Heart left ventricle (tissue), 16 donors: Measurements from ENCODE around the gene PRXL2B. TPM values are rescaled to one million over a fixed set of nuclear protein-coding genes. Genes with fewer than 3 reads are reported as not detected.
"Not testable (repeated sequence)": the region's sequence is repeated elsewhere in the genome, so short reads cannot be mapped to it uniquely, and the experiment has no call there.

ENCODE experiments used
- ATAC-seq, 4 donors: fragments of 200-7000 bp; cut with Tn5 transposase; one replicate each; pipeline ENCODE4 v1.9.1; 2020 to 2022; ENCODE audit warnings: moderate library complexity in 4 of 4, mild to moderate bottlenecking in 3 of 4, moderate number of reproducible peaks in 1 of 4
- DNase-seq, 5 donors: peaks; one replicate each; pipeline ENCODE4 v3.0.0-alpha.2; 2020
- H3K27ac ChIP-seq, 12 donors: fragments of 200-600 bp; sonication (generic) in 4 of 12; one replicate each; pipeline versions ENCODE4 v1.5.0 to v1.8.0; 2016 to 2022; ENCODE audit warnings: mild to moderate bottlenecking in 2 of 12
- H3K27me3 ChIP-seq, 9 donors: fragments of 200-600 bp; sonication (generic) in 2 of 9; one replicate each; pipeline versions ENCODE4 v1.5.1 to v1.8.0; 2016 to 2022; ENCODE audit warnings: mild to moderate bottlenecking in 3 of 9
- H3K36me3 ChIP-seq, 9 donors: fragments of 200-600 bp; sonication (generic) in 2 of 9; one replicate each; pipeline versions ENCODE4 v1.5.0 to v1.8.0; 2018 to 2022; ENCODE audit warnings: mild to moderate bottlenecking in 2 of 9
- H3K4me1 ChIP-seq, 12 donors: fragments of 200-600 bp; sonication (generic) in 4 of 12; one replicate each; pipeline versions ENCODE4 v1.5.0 to v1.8.0; 2016 to 2022; ENCODE audit warnings: mild to moderate bottlenecking in 3 of 12
- H3K4me3 ChIP-seq, 12 donors: fragments of 200-600 bp; sonication (generic) in 4 of 12; one replicate each; pipeline versions ENCODE4 v1.5.0 to v1.8.0; 2017 to 2022; ENCODE audit warnings: mild to moderate bottlenecking in 9 of 12, moderate library complexity in 4 of 12
- H3K9me3 ChIP-seq, 12 donors: fragments of 200-600 bp; sonication (generic) in 4 of 12; one replicate each; pipeline versions ENCODE4 v1.5.0 to v1.8.0; 2016 to 2022; ENCODE audit warnings: mild to moderate bottlenecking in 1 of 12
- CTCF ChIP-seq, 12 donors: fragments of 200-600 bp; sonication (generic) in 4 of 12; IDR thresholded peaks; one replicate each; pipeline versions ENCODE4 v1.5.0 to v1.8.0; 2018 to 2022; ENCODE audit warnings: antibody characterized with exemption in 12 of 12, mild to moderate bottlenecking in 5 of 12
- POLR2A ChIP-seq, 2 donors: fragments of 450-650 bp; IDR thresholded peaks; one replicate each; pipeline ENCODE4 v1.6.1; 2017; ENCODE audit warnings: antibody characterized with exemption in 2 of 2, mild to moderate bottlenecking in 2 of 2, moderate library complexity in 2 of 2
- WGBS, 4 donors: extraction: QIAGEN DNeasy Blood & Tissue Kit in 2 of 4; methylation state at CpG; one replicate each; pipeline versions ENCODE4 v1.1.5 to v1.1.7; 2013 to 2018; 5-methylcytosine and 5-hydroxymethylcytosine counted together
- intact Hi-C, 10 donors: fragments of 100-400 bp; cut with DNase I; formaldehyde crosslinking; loops; one replicate each; pipeline versions ENCODE4 v1.11.1 to v1.14.2; 2022
- polyA plus RNA-seq, 2 donors: library from polyadenylated mRNA; stranded (reverse); fragments of 200-250 nt; gene quantifications; one replicate each; pipeline ENCODE4 v1.2.3, GENCODE V29; 2013
- total RNA-seq, 9 donors: library from RNA; depleted of rRNA in 2 of 9; stranded (reverse); fragments of >200 nt in 2 of 9; fragmentation: NEBNext Ultra II Directional in 3 of 9; extraction: Animal tissue kit (Norgen Biotek cat#: 25700) in 3 of 9; gene quantifications; one replicate each; pipeline versions ENCODE4 v1.1.0 to v1.2.4, GENCODE V29; 2016 to 2023
- donor health status: ischemic (EF 13 %, LVEDD 7.1; RV severe dilation, severe dysfunction).
- donor health status: healthy with polysubstance abuse.
- donor health status: DM: no; HTN: yes; CAD: no.
- donor health status: DM: no; HTN: no; CAD: no.
- donor health status: ischemic (EF 25% LVEDD 6.9; RV normal size, moderate dysfunction).
- donor health status: ischemic (EF 25% LVEDD 5.7; RV mildly dilated, moderate dysfunction).
- donor health status: healthy.
- donor health status: DM: yes; HTN: yes; CAD: no.
- donor health status: ischemic (EF 35%, LVEDD 5.7; RV mildly dilated, moderate dysfunction).
- donor health status: nonischemic (EF 11% LVEDD 7.7; RV severe dilation, severe dysfunction).
- donor health status: DM: yes; HTN: yes; CAD: no.
- donor health status: PGD.
- donor health status: ischemic (EF 29% LVEDD 5.4; RV normal size, mild dysfunction).
- donor health status: nonischemic (EF 23%, LVEDD 6.1; RV moderate dilation, normal function).

The PRXL2B gene
- total and polyA plus RNA-seq, 11 donors, result 5.1 to 13.9 (median 7.9) TPM

- ATAC-seq (no peak), DNase-seq (no peak)
- TF ChIP-seq POLR2A (IDR thresholded peaks at IDR 0.05), result no peak
- no peak for TF ChIP-seq CTCF (IDR thresholded peaks at IDR 0.05)
- Histone ChIP-seq H3K4me1 (no peaks in the 10 kb centered on the region), H3K4me3 (no peak overlapping the region), H3K27me3 (peaks cover 0 to 13% (median 0%) of the 10 kb centered on the region in 9 donors), H3K9me3 (peaks cover 0 to 11% (median 3%) of the 10 kb centered on the region in 12 donors), H3K36me3 (no peaks in the 10 kb centered on the region), H3K27ac (no peak overlapping the region)
- 87 to 95% (median 89%) methylated on average over 15 to 17 of the region's 17 CpGs for whole genome bisulfite sequencing, 4 donors
- intact Hi-C loops, result no loop called here
These were observed 17.5 kb upstream of the PRXL2B start for GRCh38 chr1:2569060-2569459.

- H3K36me3 ChIP-seq, H3K4me1 ChIP-seq, H3K4me3 ChIP-seq, H3K27ac ChIP-seq, intact Hi-C loops: not testable (repeated sequence)
- peak in 1 of 4 donors; percentile 60 for ATAC-seq
- peak in 1 of 5 donors; percentile 5 for DNase-seq
- Histone ChIP-seq H3K27me3 (peaks cover 0 to 13% (median 0%) of the 10 kb centered on the region in 9 donors), H3K9me3 (peaks cover 0 to 12% (median 3%) of the 10 kb centered on the region in 12 donors)
- WGBS, 4 donors, result 76 to 88% (median 77%) methylated on average over 13 of the region's 13 CpGs
These were observed 16.9 kb upstream of the PRXL2B start for GRCh38 chr1:2569703-2570102.

- no peaks in the 10 kb centered on the region for H3K4me1 ChIP-seq
- no peaks in the 10 kb centered on the region for H3K36me3 ChIP-seq
- WGBS, 4 donors, result 76 to 89% (median 87%) methylated on average over 16 to 17 of the region's 17 CpGs
- no peak overlapping the region for H3K4me3 ChIP-seq
- DNase-seq (no peak), ATAC-seq (no peak)
- no peak overlapping the region for H3K27ac ChIP-seq
- H3K9me3 ChIP-seq, result peaks cover 0 to 12% (median 3%) of the 10 kb centered on the region in 12 donors
- H3K27me3 ChIP-seq, result peaks cover 0 to 13% (median 0%) of the 10 kb centered on the region in 9 donors
- no peak for TF ChIP-seq CTCF (IDR thresholded peaks at IDR 0.05)
- TF ChIP-seq POLR2A (IDR thresholded peaks at IDR 0.05), result no peak
- intact Hi-C loops, result no loop called here
These were observed 16.2 kb upstream of the PRXL2B start for GRCh38 chr1:2570332-2570731.

- H3K9me3 ChIP-seq, result peaks cover 0 to 12% (median 3%) of the 10 kb centered on the region in 12 donors
- H3K4me3 ChIP-seq, result no peak overlapping the region
- peaks cover 0 to 11% (median 0%) of the 10 kb centered on the region in 9 donors for H3K27me3 ChIP-seq
- H3K36me3 ChIP-seq, result no peaks in the 10 kb centered on the region
- no peak for DNase-seq
- H3K4me1 ChIP-seq, result peaks cover 0 to 9% (median 8%) of the 10 kb centered on the region in 12 donors
- intact Hi-C loops, result no loop called here
- 93 to 98% (median 93%) methylated on average over 9 of the region's 9 CpGs for WGBS, 4 donors
- no peak for TF ChIP-seq CTCF (IDR thresholded peaks at IDR 0.05)
- no peak for TF ChIP-seq POLR2A (IDR thresholded peaks at IDR 0.05)
- H3K27ac ChIP-seq, result no peak overlapping the region
- no peak for ATAC-seq
These were observed 15.2 kb upstream of the PRXL2B start for GRCh38 chr1:2571348-2571747.
